Transverse colon (tissue), 4 donors: ENCODE data around the gene CYTH4. TPM values are rescaled to one million over a fixed set of nuclear protein-coding genes. Genes with fewer than 3 reads are reported as not detected.

Experiments used
- DNase-seq: peaks from one replicate; pipeline ENCODE4 v3.0.0-alpha.2; 2019
- H3K27ac ChIP-seq, 4 donors: fragments of 200-600 bp; sonication (generic); 2 replicates each; pipeline ENCODE4 v1.5.1; 2016 to 2018; ENCODE audit warnings: inconsistent platforms in 4 of 4
- H3K27me3 ChIP-seq: fragments of 200-600 bp; sonication (generic); 2 replicates; pipeline ENCODE4 v1.5.1; 2017; ENCODE audit warnings: inconsistent platforms
- H3K36me3 ChIP-seq, 4 donors: fragments of 200-600 bp; sonication (generic); 2 replicates each; pipeline ENCODE4 v1.5.1; 2017 to 2019; ENCODE audit warnings: inconsistent platforms in 4 of 4
- H3K4me1 ChIP-seq, 4 donors: fragments of 200-600 bp; sonication (generic); 2 replicates each; pipeline ENCODE4 v1.5.1; 2017 to 2020; ENCODE audit warnings: inconsistent platforms in 4 of 4
- H3K4me3 ChIP-seq, 4 donors: fragments of 200-600 bp; sonication (generic); 1 replicate in 1 of 4; 2 replicates in 3 of 4; pipeline versions ENCODE4 v1.5.1 to v1.6.1; 2017 to 2019; ENCODE audit warnings: inconsistent platforms in 4 of 4
- H3K9me3 ChIP-seq, 2 donors: fragments of 200-600 bp; sonication (generic); 2 replicates each; pipeline ENCODE4 v1.5.1; 2017 to 2019; ENCODE audit warnings: inconsistent platforms in 2 of 2
- CTCF ChIP-seq, 5 experiments: fragments of 200-600 bp in 3 of 5; fragments of 450-650 bp in 2 of 5; sonication (generic) in 3 of 5; IDR thresholded peaks; 1 replicate in 2 of 5; 2 replicates in 3 of 5; pipeline ENCODE4 v1.5.1; 2016 to 2017; ENCODE audit warnings: antibody characterized with exemption in 5 of 5, inconsistent platforms in 3 of 5, mild to moderate bottlenecking in 2 of 5, moderate library complexity in 1 of 5
- EP300 ChIP-seq: sonication (generic); formaldehyde crosslinking; IDR thresholded peaks from one replicate; pipeline ENCODE4 v1.6.1; 2017; ENCODE audit warnings: antibody characterized with exemption, low read depth
- POLR2A ChIP-seq: fragments of 450-650 bp; IDR thresholded peaks from one replicate; pipeline ENCODE4 v1.6.1; 2016; ENCODE audit warnings: antibody characterized with exemption, mild to moderate bottlenecking, moderate library complexity
- POLR2AphosphoS5 ChIP-seq, 3 donors: sonication (generic); formaldehyde crosslinking; IDR thresholded peaks; one replicate each; pipeline ENCODE4 v1.6.1; 2016; ENCODE audit warnings: antibody characterized with exemption in 3 of 3
- WGBS, 2 donors: methylation state at CpG; one replicate each; pipeline ENCODE4 v1.1.5; 2018; ENCODE audit warnings: low coverage in 1 of 2; 5-methylcytosine and 5-hydroxymethylcytosine counted together
- in situ Hi-C, 4 donors: fragments of 200-750 bp; cut with MboI; loops; one replicate each; pipeline versions ENCODE4 v1.15.0 to v1.15.1; 2017; ENCODE audit warnings: low sequenced_read_pairs in 3 of 4, low pct_ligation_motif_present in 1 of 4, low pct_unique_long_range_greater_than_20kb in 1 of 4
- intact Hi-C: fragments of 100-400 bp; cut with DNase I; formaldehyde crosslinking; loops from one replicate; pipeline ENCODE4 v1.15.1; 2023; ENCODE audit warnings: low total_unique reads
- total RNA-seq, 4 donors: library from RNA; depleted of rRNA; stranded (reverse); fragments of >200 nt; gene quantifications; one replicate each; pipeline ENCODE4 v1.1.0, GENCODE V29; 2016

Gene CYTH4
- total RNA-seq, 4 donors from 2014 or later: 1.4 to 26.9 (median 10.6) TPM

GRCh38 chr22:37356922-37357321 lies 74.6 kb downstream of the CYTH4 start:
- WGBS, 2 donors: 61 to 71% methylated on average over 7 to 8 of the region's 8 CpGs
- DNase-seq: no peak
- Histone ChIP-seq H3K4me3 (no peak overlapping the region), H3K27ac (no peak overlapping the region), H3K9me3 (no peaks in the 10 kb centered on the region), H3K4me1 (no peaks in the 10 kb centered on the region), H3K36me3 (no peaks in the 10 kb centered on the region), H3K27me3 (peaks cover 10% of the 10 kb centered on the region)
- in situ Hi-C loops: no loop called here
- TF ChIP-seq POLR2A (no peak), EP300 (no peak), POLR2AphosphoS5 (IDR thresholded peaks at IDR 0.05) (no peak), CTCF (IDR thresholded peaks at IDR 0.05) (no peak)
- intact Hi-C loops: no loop called here

- Histone ChIP-seq H3K4me1 (no peaks in the 10 kb centered on the region), H3K27ac (no peak overlapping the region), H3K4me3 (no peak overlapping the region), H3K27me3 (peaks cover 10% of the 10 kb centered on the region), H3K36me3 (no peaks in the 10 kb centered on the region), H3K9me3 (no peaks in the 10 kb centered on the region)
- no peak for DNase-seq
- TF ChIP-seq EP300 (no peak), POLR2AphosphoS5 (IDR thresholded peaks at IDR 0.05) (no peak), CTCF (IDR thresholded peaks at IDR 0.05) (no peak), POLR2A (no peak)
- 69 to 86% methylated on average over 3 to 10 of the region's 10 CpGs for WGBS, 2 donors
- intact Hi-C loops (no loop called here), in situ Hi-C loops (no loop called here)
These were observed 75.3 kb downstream of the CYTH4 start for GRCh38 chr22:37357446-37358075.

- no peak for TF ChIP-seq CTCF (IDR thresholded peaks at IDR 0.05)
- no peak for TF ChIP-seq POLR2AphosphoS5 (IDR thresholded peaks at IDR 0.05)
- Histone ChIP-seq H3K4me1 (no peaks in the 10 kb centered on the region), H3K4me3 (no peak overlapping the region), H3K9me3 (no peaks in the 10 kb centered on the region), H3K27me3 (peaks cover 10% of the 10 kb centered on the region), H3K36me3 (no peaks in the 10 kb centered on the region), H3K27ac (no peak overlapping the region)
- in situ Hi-C loops (no loop called here), intact Hi-C loops (no loop called here)
- 80 to 89% methylated on average over 1 to 11 of the region's 11 CpGs for WGBS, 2 donors
- DNase-seq: no peak
These were observed 76.1 kb downstream of the CYTH4 start for GRCh38 chr22:37358386-37358785.

- no peak overlapping the region for H3K4me3 ChIP-seq
- H3K4me1 ChIP-seq: no peaks in the 10 kb centered on the region
- intact Hi-C loops: no loop called here
- no peaks in the 10 kb centered on the region for H3K9me3 ChIP-seq
- DNase-seq: no peak
- peaks cover 10% of the 10 kb centered on the region for H3K27me3 ChIP-seq
- H3K36me3 ChIP-seq: no peaks in the 10 kb centered on the region
- WGBS, 2 donors: 79% methylated on average over 8 of the region's 8 CpGs; no CpG with 5 or more reads in 1 of the 2 donors
- H3K27ac ChIP-seq: no peak overlapping the region
- TF ChIP-seq EP300 (no peak), POLR2A (no peak), POLR2AphosphoS5 (IDR thresholded peaks at IDR 0.05) (no peak), CTCF (IDR thresholded peaks at IDR 0.05) (no peak)
- in situ Hi-C loops: no loop called here
These were observed 76.6 kb downstream of the CYTH4 start for GRCh38 chr22:37358917-37359316.
